OCI-LY7 (cell line): ENCODE measurements around the gene PNRC2.

Source experiments
- CTCF ChIP-seq: fragments of 200-600 bp; sonication (generic); conservative IDR thresholded peaks from 2 replicates; pipeline ENCODE4 v1.5.1; 2014; ENCODE audit warnings: mild to moderate bottlenecking, antibody characterized with exemption, low read length, moderate library complexity, mixed read lengths
- EZH2phosphoT487 ChIP-seq: fragments of 200-600 bp; sonication (generic); IDR thresholded peaks from 2 replicates; pipeline ENCODE4 v1.6.1; 2018; ENCODE audit warnings: low read depth, borderline replicate concordance, mild to moderate bottlenecking, mixed run types, antibody characterized with exemption, low read length, moderate library complexity, mixed read lengths

GRCh38 chr1:23957096-23957495, 2.5 kb upstream of the PNRC2 start:
- TF ChIP-seq CTCF (no peak), EZH2phosphoT487 (no peak)
